SU-DHL-6 (cell line): ENCODE measurements around the gene ATXN7L1.

Experiments used
- H2AFZ ChIP-seq: fragments of 200-600 bp; sonication (generic); 2 replicates; pipeline ENCODE4 v1.6.1; 2014; ENCODE audit warnings: low read depth, mild to moderate bottlenecking, moderate library complexity, mixed read lengths, antibody characterized with exemption, low read length; ENCODE audit not compliant: severe bottlenecking
- H3F3A ChIP-seq: fragments of 200-600 bp; shearing (Covaris generic); 2 replicates; pipeline ENCODE4 v1.6.0; 2016; ENCODE audit warnings: antibody characterized with exemption, mild to moderate bottlenecking; ENCODE audit not compliant: insufficient read depth
- H3K27ac ChIP-seq: fragments of 200-600 bp; sonication (generic); 2 replicates; pipeline ENCODE4 v1.5.1; 2016; ENCODE audit warnings: low read depth, mild to moderate bottlenecking, low read length, moderate library complexity, mixed read lengths
- H3K27me3 ChIP-seq: fragments of 200-600 bp; sonication (generic), shearing (Covaris generic); 2 replicates; pipeline ENCODE4 v1.6.0; 2014; ENCODE audit warnings: mild to moderate bottlenecking, low read length
- H3K36me3 ChIP-seq: fragments of 200-600 bp; sonication (generic); 2 replicates; pipeline ENCODE4 v1.6.1; 2014; ENCODE audit warnings: mild to moderate bottlenecking, low read length, mixed read lengths
- H3K4me2 ChIP-seq: fragments of 300-600, 200-600 bp; shearing (Covaris generic), sonication (generic); 2 replicates; pipeline ENCODE4 v1.6.0; 2014; ENCODE audit warnings: low read length, low read depth, mild to moderate bottlenecking; ENCODE audit not compliant: poor library complexity, severe bottlenecking
- H3K4me3 ChIP-seq: fragments of 200-600 bp; sonication (generic); 2 replicates; pipeline ENCODE4 v1.5.1; 2014; ENCODE audit warnings: antibody characterized with exemption, low read length, mild to moderate bottlenecking, mixed read lengths; ENCODE audit not compliant: insufficient read depth, poor library complexity, severe bottlenecking
- H3K79me2 ChIP-seq: fragments of 200-600 bp; sonication (generic); 2 replicates; pipeline ENCODE4 v1.6.1; 2014; ENCODE audit warnings: mild to moderate bottlenecking, low read length, moderate library complexity; ENCODE audit not compliant: insufficient read depth
- H3K9ac ChIP-seq: fragments of 200-600 bp; sonication (generic); 2 replicates; pipeline ENCODE4 v1.7.0; 2014; ENCODE audit warnings: mild to moderate bottlenecking, low read length
- H3K9me2 ChIP-seq: fragments of 200-600 bp; sonication (generic); replicated peaks from 2 replicates; pipeline ENCODE4 v1.6.1; 2014; ENCODE audit warnings: low read length; ENCODE audit not compliant: insufficient read depth
- H3K9me3 ChIP-seq: fragments of 200-600 bp; sonication (generic); 2 replicates; pipeline ENCODE4 v1.6.1; 2014; ENCODE audit warnings: low read length, mixed read lengths; ENCODE audit not compliant: insufficient read depth
- H4K20me1 ChIP-seq: fragments of 200-600 bp; sonication (generic); 2 replicates; pipeline ENCODE4 v1.6.1; 2014; ENCODE audit warnings: low read depth, mild to moderate bottlenecking, antibody characterized with exemption, low read length, moderate library complexity, mixed read lengths
- CTCF ChIP-seq: fragments of 200-600 bp; sonication (generic); IDR thresholded peaks from one replicate; pipeline ENCODE4 v1.5.1; 2017; ENCODE audit warnings: antibody characterized with exemption, mild to moderate bottlenecking, low read length, moderate library complexity; ENCODE audit not compliant: insufficient read depth, poor library complexity, severe bottlenecking
- EZH2phosphoT487 ChIP-seq: fragments of 200-600 bp; sonication (generic), shearing (Covaris generic); conservative IDR thresholded peaks from 2 replicates; pipeline ENCODE4 v1.6.1; 2018; ENCODE audit warnings: mild to moderate bottlenecking, antibody characterized with exemption, low read length, moderate library complexity, mixed read lengths

ATXN7L1 gene

GRCh38 chr7:105799006-105799405 lies 77.4 kb downstream of the ATXN7L1 start:
- H3K4me3 ChIP-seq = no peak overlapping the region
- H3K4me2 ChIP-seq = no peak overlapping the region
- no peak overlapping the region for H2AFZ ChIP-seq
- no peaks in the 10 kb centered on the region for H4K20me1 ChIP-seq
- no peaks in the 10 kb centered on the region for H3F3A ChIP-seq
- H3K79me2 ChIP-seq = no peaks in the 10 kb centered on the region
- no peak overlapping the region for H3K27ac ChIP-seq
- H3K27me3 ChIP-seq = no peaks in the 10 kb centered on the region
- TF ChIP-seq EZH2phosphoT487 (no peak), CTCF (no peak)
- H3K9ac ChIP-seq = no peak overlapping the region
- no peaks in the 10 kb centered on the region for H3K9me2 ChIP-seq
- no peaks in the 10 kb centered on the region for H3K36me3 ChIP-seq
- no peaks in the 10 kb centered on the region for H3K9me3 ChIP-seq

- no peaks in the 10 kb centered on the region for H4K20me1 ChIP-seq
- no peak overlapping the region for H2AFZ ChIP-seq
- no peaks in the 10 kb centered on the region for H3K9me2 ChIP-seq
- H3K9ac ChIP-seq = no peak overlapping the region
- no peaks in the 10 kb centered on the region for H3K27me3 ChIP-seq
- no peaks in the 10 kb centered on the region for H3K36me3 ChIP-seq
- H3F3A ChIP-seq = no peaks in the 10 kb centered on the region
- H3K27ac ChIP-seq = no peak overlapping the region
- no peaks in the 10 kb centered on the region for H3K9me3 ChIP-seq
- H3K79me2 ChIP-seq = no peaks in the 10 kb centered on the region
- no peak overlapping the region for H3K4me2 ChIP-seq
- TF ChIP-seq EZH2phosphoT487 = no peak
- no peak for TF ChIP-seq CTCF
- no peak overlapping the region for H3K4me3 ChIP-seq
Observed at GRCh38 chr7:105797652-105798051, 78.7 kb downstream of the ATXN7L1 start.

- Histone ChIP-seq H3K27me3 (no peaks in the 10 kb centered on the region), H3K9me2 (no peaks in the 10 kb centered on the region), H3K4me3 (no peak overlapping the region), H3K27ac (no peak overlapping the region), H3K79me2 (no peaks in the 10 kb centered on the region), H2AFZ (no peak overlapping the region), H3K9me3 (no peaks in the 10 kb centered on the region), H3K4me2 (no peak overlapping the region), H3K36me3 (no peaks in the 10 kb centered on the region), H4K20me1 (no peaks in the 10 kb centered on the region), H3F3A (no peaks in the 10 kb centered on the region), H3K9ac (no peak overlapping the region)
- TF ChIP-seq EZH2phosphoT487 (no peak), CTCF (no peak)
Observed at GRCh38 chr7:105796365-105796764, 80.0 kb downstream of the ATXN7L1 start.
